Neural progenitor cell (in vitro differentiated cells): ENCODE data around the gene ARHGAP22.

Experiments
- CTCF ChIP-seq: fragments of 200-600 bp; sonication (generic); IDR thresholded peaks from 2 replicates; pipeline ENCODE4 v1.5.1; 2017; ENCODE audit warnings: antibody characterized with exemption, mild to moderate bottlenecking
- EZH2 ChIP-seq: fragments of 200-600 bp; sonication (generic); IDR thresholded peaks from 2 replicates; pipeline ENCODE4 v1.6.1; 2017; ENCODE audit warnings: antibody characterized with exemption, mild to moderate bottlenecking, moderate library complexity
- EZH2phosphoT487 ChIP-seq: fragments of 200-600 bp; sonication (generic); IDR thresholded peaks from 2 replicates; pipeline ENCODE4 v1.6.1; 2017; ENCODE audit warnings: antibody characterized with exemption

- TF ChIP-seq CTCF (no peak), EZH2phosphoT487 (no peak), EZH2 (no peak)
These were observed 34.8 kb upstream of the ARHGAP22 start for GRCh38 chr10:48639632-48640031.
